ENCODE measurements around the gene METRNL.

DNA sequence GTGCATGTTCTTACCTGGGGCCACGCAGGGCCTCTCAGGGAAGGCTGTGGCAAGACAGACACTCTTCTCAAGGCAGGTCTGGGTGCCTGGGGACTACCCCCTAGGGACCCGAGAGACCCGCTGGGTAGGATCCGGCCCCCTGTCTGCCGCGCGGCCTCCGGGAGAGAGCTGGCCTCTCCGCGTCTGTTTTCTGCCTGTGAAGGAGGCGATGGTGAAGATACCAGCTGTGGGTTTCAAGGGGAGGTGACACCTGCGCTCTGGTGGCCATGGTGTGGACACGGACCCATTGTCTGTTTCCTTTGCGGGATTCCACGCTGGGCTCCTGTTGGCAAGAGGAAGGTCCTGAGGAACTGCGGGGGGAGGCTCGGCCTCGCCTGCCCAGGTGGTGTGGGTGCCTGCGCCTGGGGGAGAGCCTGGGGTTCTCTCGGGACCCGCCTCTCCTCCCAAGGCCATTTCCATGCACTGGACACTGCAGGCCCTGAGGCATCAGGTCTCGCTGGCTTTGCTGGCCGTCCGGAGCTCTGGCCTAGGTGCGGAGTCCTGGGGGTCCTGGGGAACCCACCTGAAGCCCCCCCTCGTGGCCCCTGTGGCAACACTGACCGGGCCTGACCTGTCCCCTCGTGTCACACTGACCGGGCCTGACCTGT is 12.2 kb upstream of the METRNL start:
- TF ChIP-seq, protein P1, sequence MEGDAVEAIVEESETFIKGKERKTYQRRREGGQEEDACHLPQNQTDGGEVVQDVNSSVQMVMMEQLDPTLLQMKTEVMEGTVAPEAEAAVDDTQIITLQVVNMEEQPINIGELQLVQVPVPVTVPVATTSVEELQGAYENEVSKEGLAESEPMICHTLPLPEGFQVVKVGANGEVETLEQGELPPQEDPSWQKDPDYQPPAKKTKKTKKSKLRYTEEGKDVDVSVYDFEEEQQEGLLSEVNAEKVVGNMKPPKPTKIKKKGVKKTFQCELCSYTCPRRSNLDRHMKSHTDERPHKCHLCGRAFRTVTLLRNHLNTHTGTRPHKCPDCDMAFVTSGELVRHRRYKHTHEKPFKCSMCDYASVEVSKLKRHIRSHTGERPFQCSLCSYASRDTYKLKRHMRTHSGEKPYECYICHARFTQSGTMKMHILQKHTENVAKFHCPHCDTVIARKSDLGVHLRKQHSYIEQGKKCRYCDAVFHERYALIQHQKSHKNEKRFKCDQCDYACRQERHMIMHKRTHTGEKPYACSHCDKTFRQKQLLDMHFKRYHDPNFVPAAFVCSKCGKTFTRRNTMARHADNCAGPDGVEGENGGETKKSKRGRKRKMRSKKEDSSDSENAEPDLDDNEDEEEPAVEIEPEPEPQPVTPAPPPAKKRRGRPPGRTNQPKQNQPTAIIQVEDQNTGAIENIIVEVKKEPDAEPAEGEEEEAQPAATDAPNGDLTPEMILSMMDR (IDR thresholded peaks at IDR 0.05) = no peak
- TF ChIP-seq POLR2A (IDR thresholded peaks at IDR 0.05) = no peak

Data from esophagus squamous epithelium (tissue), 4 donors.